Glutamatergic neuron (in vitro differentiated cells): ENCODE measurements around the gene IL36A. TPM values are rescaled to one million over a fixed set of nuclear protein-coding genes. Genes with fewer than 3 reads are reported as not detected.

Source experiments
- DNase-seq: peaks from one replicate; pipeline ENCODE4 v3.0.0; 2022
- H3K27ac Mint-ChIP-seq: one replicate; pipeline ENCODE4 v1.8.0; 2020; ENCODE audit warnings: mild to moderate bottlenecking, mixed read lengths, inconsistent platforms; ENCODE audit not compliant: unreplicated experiment
- H3K27me3 Mint-ChIP-seq: one replicate; pipeline ENCODE4 v1.8.0; 2020; ENCODE audit warnings: mild to moderate bottlenecking, moderate library complexity, mixed read lengths, inconsistent platforms; ENCODE audit not compliant: unreplicated experiment
- H3K36me3 Mint-ChIP-seq: one replicate; pipeline ENCODE4 v1.8.0; 2020; ENCODE audit warnings: mild to moderate bottlenecking, mixed read lengths, inconsistent platforms; ENCODE audit not compliant: unreplicated experiment
- H3K4me1 Mint-ChIP-seq: one replicate; pipeline ENCODE4 v1.8.0; 2020; ENCODE audit warnings: mild to moderate bottlenecking, low read depth, mixed read lengths, inconsistent platforms; ENCODE audit not compliant: unreplicated experiment
- H3K4me3 Mint-ChIP-seq: one replicate; pipeline ENCODE4 v1.8.0; 2020; ENCODE audit warnings: mild to moderate bottlenecking, mixed read lengths, inconsistent platforms; ENCODE audit not compliant: unreplicated experiment
- H3K9me3 Mint-ChIP-seq: one replicate; pipeline ENCODE4 v1.8.0; 2020; ENCODE audit warnings: mild to moderate bottlenecking, moderate library complexity, mixed read lengths, inconsistent platforms; ENCODE audit not compliant: unreplicated experiment
- long read RNA-seq: library from polyadenylated mRNA; unstranded; transcript quantifications from one replicate; pipeline ENCODE4 v2.0.0, GENCODE V29; 2020; ENCODE audit not compliant: unreplicated experiment
- total RNA-seq: library from RNA; stranded (reverse); fragmentation: NEBNext Ultra II Directional; extraction: Animal tissue kit (Norgen Biotek cat#: 25700); gene quantifications from one replicate; pipeline ENCODE4 v1.2.1, GENCODE V29; 2021; ENCODE audit not compliant: unreplicated experiment
- TF ChIP-seq, protein P1 (sequence below): fragments of 200-600 bp; sonication (generic); IDR thresholded peaks from one replicate; pipeline ENCODE4 v1.5.0; 2021; ENCODE audit not compliant: partially characterized antibody, unreplicated experiment

Gene IL36A
- not detected for total RNA-seq
- long read RNA-seq, result 0 reads

DNA sequence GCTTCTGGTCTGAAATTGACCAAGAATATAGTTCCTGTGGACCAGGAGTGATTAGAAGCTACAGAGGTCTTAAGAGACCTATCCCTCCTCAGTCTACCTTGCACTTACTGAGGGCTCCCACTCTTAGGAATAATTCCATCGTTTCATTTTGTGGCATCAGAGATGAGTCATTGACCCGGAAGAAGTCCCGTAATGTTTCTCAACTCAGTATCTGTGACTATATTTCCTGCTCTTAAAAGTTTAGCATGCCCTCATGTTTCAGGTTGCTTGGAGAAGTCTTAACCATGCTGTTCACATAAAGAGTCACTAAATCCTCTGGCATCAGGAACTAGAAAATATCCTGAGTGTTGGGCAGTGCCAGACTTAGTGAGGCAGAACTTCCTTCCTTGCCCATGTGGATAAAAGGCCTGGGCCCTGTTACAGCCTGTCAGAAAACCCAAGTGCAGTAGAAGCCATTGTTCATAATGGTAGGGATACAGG, at the start of gene IL36A:
IL36A (plus strand) TSS at position 430 of the 480 bp plus-strand sequence. CDS start 413 bp downstream, outside the sequence.
- H3K36me3 Mint-ChIP-seq, result no peaks in the 10 kb centered on the region
- TF ChIP-seq, protein P1, sequence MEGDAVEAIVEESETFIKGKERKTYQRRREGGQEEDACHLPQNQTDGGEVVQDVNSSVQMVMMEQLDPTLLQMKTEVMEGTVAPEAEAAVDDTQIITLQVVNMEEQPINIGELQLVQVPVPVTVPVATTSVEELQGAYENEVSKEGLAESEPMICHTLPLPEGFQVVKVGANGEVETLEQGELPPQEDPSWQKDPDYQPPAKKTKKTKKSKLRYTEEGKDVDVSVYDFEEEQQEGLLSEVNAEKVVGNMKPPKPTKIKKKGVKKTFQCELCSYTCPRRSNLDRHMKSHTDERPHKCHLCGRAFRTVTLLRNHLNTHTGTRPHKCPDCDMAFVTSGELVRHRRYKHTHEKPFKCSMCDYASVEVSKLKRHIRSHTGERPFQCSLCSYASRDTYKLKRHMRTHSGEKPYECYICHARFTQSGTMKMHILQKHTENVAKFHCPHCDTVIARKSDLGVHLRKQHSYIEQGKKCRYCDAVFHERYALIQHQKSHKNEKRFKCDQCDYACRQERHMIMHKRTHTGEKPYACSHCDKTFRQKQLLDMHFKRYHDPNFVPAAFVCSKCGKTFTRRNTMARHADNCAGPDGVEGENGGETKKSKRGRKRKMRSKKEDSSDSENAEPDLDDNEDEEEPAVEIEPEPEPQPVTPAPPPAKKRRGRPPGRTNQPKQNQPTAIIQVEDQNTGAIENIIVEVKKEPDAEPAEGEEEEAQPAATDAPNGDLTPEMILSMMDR, result no peak
- no peaks in the 10 kb centered on the region for H3K4me1 Mint-ChIP-seq
- peaks cover 11% of the 10 kb centered on the region for H3K9me3 Mint-ChIP-seq
- DNase-seq, result no peak
- H3K27me3 Mint-ChIP-seq, result no peaks in the 10 kb centered on the region
- H3K4me3 Mint-ChIP-seq, result no peak within 1 kb of the TSS
- no peak within 1 kb of the TSS for H3K27ac Mint-ChIP-seq

GRCh38 chr2:112957511-112957910, 47.7 kb upstream of the IL36A start:
- Mint-ChIP-seq H3K36me3 (peaks cover 3% of the 10 kb centered on the region), H3K9me3 (no peaks in the 10 kb centered on the region), H3K4me1 (no peaks in the 10 kb centered on the region), H3K27ac (no peak overlapping the region), H3K4me3 (no peak overlapping the region), H3K27me3 (no peaks in the 10 kb centered on the region)
- no peak for DNase-seq
- TF ChIP-seq, protein P1, result no peak

GRCh38 chr2:112958428-112959108, 46.7 kb upstream of the IL36A start:
- peak; percentile 25 for DNase-seq
- TF ChIP-seq, protein P1, result peak; percentile 80
- no peak overlapping the region for H3K27ac Mint-ChIP-seq
- no peaks in the 10 kb centered on the region for H3K36me3 Mint-ChIP-seq
- H3K27me3 Mint-ChIP-seq, result no peaks in the 10 kb centered on the region
- no peaks in the 10 kb centered on the region for H3K4me1 Mint-ChIP-seq
- H3K9me3 Mint-ChIP-seq, result no peaks in the 10 kb centered on the region
- no peak overlapping the region for H3K4me3 Mint-ChIP-seq

GRCh38 chr2:112959109-112959812, 46.0 kb upstream of the IL36A start:
- Mint-ChIP-seq H3K27me3 (no peaks in the 10 kb centered on the region), H3K27ac (no peak overlapping the region), H3K4me1 (no peaks in the 10 kb centered on the region), H3K9me3 (no peaks in the 10 kb centered on the region), H3K36me3 (no peaks in the 10 kb centered on the region), H3K4me3 (no peak overlapping the region)
- DNase-seq, result peak; percentile 51
- TF ChIP-seq, protein P1, result peak; percentile 68
